ENCODE measurements around the gene USP15.
"Not testable (repeated sequence)": the region's sequence is repeated elsewhere in the genome, so short reads cannot be mapped to it uniquely, and the experiment has no call there.

DNA sequence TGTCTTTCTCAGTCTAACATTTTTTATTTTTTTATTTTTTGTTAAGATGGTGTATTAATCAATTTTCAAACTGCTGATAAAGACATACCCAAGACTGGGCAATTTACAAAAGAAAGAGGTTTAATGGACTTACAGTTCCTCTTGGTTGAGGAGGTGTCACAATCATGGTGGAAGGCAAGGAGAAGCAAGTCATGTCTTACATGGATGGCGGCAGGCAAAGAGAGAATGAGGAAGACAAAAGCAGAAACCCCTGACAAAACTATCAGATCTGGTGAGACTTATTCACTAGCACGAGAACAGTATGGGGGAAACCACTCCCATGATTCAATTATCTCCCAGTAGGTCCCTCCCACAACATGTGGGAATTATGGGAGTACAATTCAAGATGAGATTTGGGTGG lies 195.2 kb downstream of the USP15 start:
- not testable (repeated sequence) for TF ChIP-seq CTCF (IDR thresholded peaks at IDR 0.05; ENCODE audit: control extremely low read depth in 1 of 3, insufficient read depth in 1 of 3, low read depth in 1 of 3, low read length in 3 of 3); RFX5 (IDR thresholded peaks at IDR 0.05; ENCODE audit: borderline replicate concordance, low read depth, low read length); CBX5 (IDR thresholded peaks at IDR 0.05; ENCODE audit: low read depth, low read length); POLR2AphosphoS5 (IDR thresholded peaks at IDR 0.05; ENCODE audit: low read depth, low read length); EP300 (IDR thresholded peaks at IDR 0.05; ENCODE audit: borderline replicate concordance in 1 of 2, low read depth in 2 of 2, low read length in 2 of 2)
- TF ChIP-seq, protein P1, sequence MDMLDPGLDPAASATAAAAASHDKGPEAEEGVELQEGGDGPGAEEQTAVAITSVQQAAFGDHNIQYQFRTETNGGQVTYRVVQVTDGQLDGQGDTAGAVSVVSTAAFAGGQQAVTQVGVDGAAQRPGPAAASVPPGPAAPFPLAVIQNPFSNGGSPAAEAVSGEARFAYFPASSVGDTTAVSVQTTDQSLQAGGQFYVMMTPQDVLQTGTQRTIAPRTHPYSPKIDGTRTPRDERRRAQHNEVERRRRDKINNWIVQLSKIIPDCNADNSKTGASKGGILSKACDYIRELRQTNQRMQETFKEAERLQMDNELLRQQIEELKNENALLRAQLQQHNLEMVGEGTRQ (IDR thresholded peaks at IDR 0.05; ENCODE audit: low read length) = not testable (repeated sequence)

All from H1 (cell line).